CD4-positive, alpha-beta T cell treated with Interleukin-2 at 100 ng/mL for 4 hours (primary cell): ENCODE measurements around the gene GINS2.

Experiments
- DNase-seq: peaks from one replicate; pipeline ENCODE4 v3.0.0-alpha.2; 2020; ENCODE audit warnings: low spot score

Gene GINS2

GRCh38 chr16:85639529-85640253 is 49.1 kb downstream of the GINS2 start:
- no peak for DNase-seq

- no peak for DNase-seq
Measured at GRCh38 chr16:85638695-85639409, 49.9 kb downstream of the GINS2 start.

GRCh38 chr16:85637808-85638647 is 50.7 kb downstream of the GINS2 start:
- DNase-seq: no peak

- DNase-seq: no peak
Measured at GRCh38 chr16:85637061-85637807, 51.5 kb downstream of the GINS2 start.

GRCh38 chr16:85636234-85636812 is 52.4 kb downstream of the GINS2 start:
- no peak for DNase-seq

GRCh38 chr16:85635545-85636140 is 53.1 kb downstream of the GINS2 start:
- no peak for DNase-seq

GRCh38 chr16:85634747-85635544 is 53.8 kb downstream of the GINS2 start:
- DNase-seq: no peak

- no peak for DNase-seq
Measured at GRCh38 chr16:85633888-85634287, 54.9 kb downstream of the GINS2 start.

- DNase-seq: no peak
Measured at GRCh38 chr16:85633438-85633743, 55.4 kb downstream of the GINS2 start.

GRCh38 chr16:85632709-85633437 is 55.9 kb downstream of the GINS2 start:
- no peak for DNase-seq

- DNase-seq: no peak
Measured at GRCh38 chr16:85631802-85632393, 56.9 kb downstream of the GINS2 start.

GRCh38 chr16:85631230-85631629 is 57.5 kb downstream of the GINS2 start:
- DNase-seq: no peak

- no peak for DNase-seq
Measured at GRCh38 chr16:85629853-85630252, 58.9 kb downstream of the GINS2 start.

GRCh38 chr16:85629326-85629725 is 59.4 kb downstream of the GINS2 start:
- no peak for DNase-seq

GRCh38 chr16:85628645-85629044 is 60.1 kb downstream of the GINS2 start:
- no peak for DNase-seq

GRCh38 chr16:85628265-85628556 is 60.5 kb downstream of the GINS2 start:
- no peak for DNase-seq

GRCh38 chr16:85627526-85628264 is 61.1 kb downstream of the GINS2 start:
- DNase-seq: no peak

GRCh38 chr16:85627089-85627488 is 61.7 kb downstream of the GINS2 start:
- DNase-seq: no peak
